H1 (cell line): ENCODE results near the gene MNAT1. TPM values are rescaled to one million over a fixed set of nuclear protein-coding genes. Genes with fewer than 3 reads are reported as not detected.
A peak's percentile ranks its signal among the peaks of the same experiment; 100 is the strongest.

Experiments used
- CTCF ChIA-PET: fragments of 300-600 bp; sonication (Branson Sonifier 250); formaldehyde crosslinking; loops from one replicate; lab custom pipeline; 2021; ENCODE audit not compliant: partially characterized antibody; lab: Charles Lee
- POLR2A ChIA-PET: fragments of 300-600 bp; sonication (Branson Sonifier 250); formaldehyde crosslinking; loops from one replicate; lab custom pipeline; 2021; ENCODE audit warnings: inconsistent platforms; ENCODE audit not compliant: partially characterized antibody; lab: Charles Lee
- DNase-seq, 2 experiments: peaks; one replicate each; pipeline versions ENCODE4 v3.0.0 to v3.0.0-alpha.2; 2010 to 2022; ENCODE audit warnings: low spot score in 2 of 2, low read depth in 1 of 2, mixed read lengths in 1 of 2
- FAIRE-seq: peaks from 2 replicates; lab custom pipeline; 2011; peaks lifted over from hg19 to GRCh38; lab: Jason Lieb, UNC
- H2AFZ ChIP-seq: 2 replicates; pipeline ENCODE4 v1.8.1; 2012; ENCODE audit warnings: low read length, inconsistent platforms
- H2AK5ac ChIP-seq: 2 replicates; pipeline ENCODE4 v1.6.1; 2013; ENCODE audit warnings: low read depth, low read length
- H2BK120ac ChIP-seq: replicated peaks from 2 replicates; pipeline ENCODE3; 2013; ENCODE audit warnings: low read depth, low read length, inconsistent platforms
- H2BK12ac ChIP-seq: 2 replicates; pipeline ENCODE4 v1.6.1; 2013; ENCODE audit warnings: low read depth, low read length
- H2BK15ac ChIP-seq: 2 replicates; pipeline ENCODE4 v1.6.1; 2013; ENCODE audit warnings: low read length
- H2BK20ac ChIP-seq: 2 replicates; pipeline ENCODE4 v1.6.1; 2013; ENCODE audit warnings: low read length
- H2BK5ac ChIP-seq: 2 replicates; pipeline ENCODE4 v1.6.1; 2013; ENCODE audit warnings: low read depth, low read length
- H3K14ac ChIP-seq: 2 replicates; pipeline ENCODE4 v1.6.1; 2013; ENCODE audit warnings: inconsistent platforms; ENCODE audit not compliant: insufficient read length
- H3K18ac ChIP-seq: 2 replicates; pipeline ENCODE4 v1.6.1; 2013; ENCODE audit warnings: low read length; ENCODE audit errors: extremely low read depth
- H3K23ac ChIP-seq: 2 replicates; pipeline ENCODE4 v1.6.1; 2013; ENCODE audit warnings: inconsistent platforms; ENCODE audit not compliant: insufficient read length
- H3K23me2 ChIP-seq: 2 replicates; pipeline ENCODE4 v1.6.1; 2013; ENCODE audit warnings: low read depth, low read length
- H3K27ac ChIP-seq: 2 replicates; pipeline ENCODE4 v1.6.1; 2011; ENCODE audit warnings: low read depth, low read length, inconsistent platforms
- H3K27me3 ChIP-seq, 4 experiments: replicated peaks in 1 of 4; 1 replicate in 1 of 4; 2 replicates in 3 of 4; pipeline versions ENCODE4 v1.6.1 to v1.8.1; 2011 to 2013; ENCODE audit warnings: low read length in 3 of 4, mild to moderate bottlenecking in 3 of 4, inconsistent platforms in 2 of 4, mixed read lengths in 2 of 4, moderate library complexity in 1 of 4; ENCODE audit not compliant: control insufficient read depth in 3 of 4, insufficient read depth in 3 of 4; ENCODE audit errors: extremely low read depth in 1 of 4
- H3K36me3 ChIP-seq, 4 experiments: 2 replicates each; pipeline versions ENCODE4 v1.6.1 to v1.8.1; 2011 to 2013; ENCODE audit warnings: mild to moderate bottlenecking in 4 of 4, low read length in 3 of 4, moderate library complexity in 2 of 4, control low read depth in 1 of 4, inconsistent platforms in 1 of 4; ENCODE audit not compliant: insufficient read depth in 4 of 4, control insufficient read depth in 2 of 4
- H3K4ac ChIP-seq: replicated peaks from 2 replicates; pipeline ENCODE3; 2013; ENCODE audit warnings: low read length, low read depth, mixed read lengths, inconsistent platforms; ENCODE audit not compliant: insufficient read length
- H3K4me1 ChIP-seq, 4 experiments: replicated peaks in 1 of 4; 1 replicate in 1 of 4; 2 replicates in 3 of 4; pipeline versions ENCODE4 v1.6.1 to v1.8.1; 2011 to 2013; ENCODE audit warnings: low read length in 3 of 4, inconsistent platforms in 2 of 4, mixed read lengths in 1 of 4; ENCODE audit not compliant: insufficient read depth in 4 of 4, control insufficient read depth in 3 of 4
- H3K4me2 ChIP-seq, 2 experiments: 2 replicates each; pipeline versions ENCODE4 v1.6.1 to v1.8.1; 2011 to 2013; ENCODE audit warnings: low read depth in 2 of 2, low read length in 2 of 2, control low read depth in 1 of 2, inconsistent platforms in 1 of 2, mild to moderate bottlenecking in 1 of 2; ENCODE audit not compliant: insufficient read depth in 1 of 2
- H3K4me3 ChIP-seq, 4 experiments: fragments of 200-600, 300-600 bp in 1 of 4; sonication (generic), shearing (Covaris generic), sonication (Bioruptor Twin) in 1 of 4; 2 replicates each; pipeline versions ENCODE4 v1.5.1 to v1.8.1; 2011 to 2016; ENCODE audit warnings: low read length in 4 of 4, low read depth in 3 of 4, control low read depth in 2 of 4, inconsistent platforms in 2 of 4, mild to moderate bottlenecking in 2 of 4, mixed read lengths in 1 of 4, moderate library complexity in 1 of 4; ENCODE audit not compliant: insufficient read depth in 2 of 4; ENCODE audit errors: extremely low read depth in 1 of 4
- H3K56ac ChIP-seq: replicated peaks from 2 replicates; pipeline ENCODE3; 2013; ENCODE audit warnings: low read depth, mild to moderate bottlenecking, mixed read lengths, low read length, inconsistent platforms; ENCODE audit not compliant: insufficient read length
- H3K79me1 ChIP-seq: 2 replicates; pipeline ENCODE4 v1.6.1; 2013; ENCODE audit warnings: low read depth, low read length, control low read depth
- H3K79me2 ChIP-seq, 2 experiments: 2 replicates each; pipeline versions ENCODE4 v1.6.1 to v1.8.1; 2012 to 2013; ENCODE audit warnings: low read length in 2 of 2, mild to moderate bottlenecking in 2 of 2, inconsistent platforms in 1 of 2; ENCODE audit not compliant: insufficient read depth in 2 of 2, control insufficient read depth in 1 of 2
- H3K9ac ChIP-seq, 4 experiments: replicated peaks in 1 of 4; 1 replicate in 1 of 4; 2 replicates in 3 of 4; pipeline versions ENCODE4 v1.6.1 to v1.8.1; 2011 to 2013; ENCODE audit warnings: low read depth in 3 of 4, low read length in 3 of 4, control low read depth in 2 of 4, mild to moderate bottlenecking in 2 of 4, moderate library complexity in 2 of 4, inconsistent platforms in 1 of 4; ENCODE audit errors: extremely low read depth in 1 of 4
- H3K9me3 ChIP-seq, 2 experiments: 2 replicates each; pipeline versions ENCODE4 v1.6.1 to v1.8.1; 2012 to 2013; ENCODE audit warnings: mild to moderate bottlenecking in 2 of 2, moderate library complexity in 2 of 2, control low read depth in 1 of 2, inconsistent platforms in 1 of 2, low read depth in 1 of 2, low read length in 1 of 2, mixed read lengths in 1 of 2; ENCODE audit not compliant: insufficient read depth in 2 of 2
- H4K20me1 ChIP-seq, 2 experiments: replicated peaks in 1 of 2; 2 replicates each; pipeline versions ENCODE3 to v1.8.1; 2011 to 2013; ENCODE audit warnings: inconsistent platforms in 2 of 2, low read length in 2 of 2, mild to moderate bottlenecking in 1 of 2; ENCODE audit not compliant: insufficient read depth in 2 of 2, control insufficient read depth in 1 of 2
- H4K5ac ChIP-seq: 2 replicates; pipeline ENCODE4 v1.6.1; 2013; ENCODE audit warnings: low read length, low read depth, mixed read lengths, inconsistent platforms; ENCODE audit not compliant: insufficient read length
- H4K8ac ChIP-seq: 2 replicates; pipeline ENCODE4 v1.8.0; 2013; ENCODE audit warnings: mild to moderate bottlenecking, moderate library complexity, low read length, inconsistent platforms; ENCODE audit not compliant: insufficient read depth; ENCODE audit errors: extremely low read depth
- H4K91ac ChIP-seq: replicated peaks from 2 replicates; pipeline ENCODE3; 2013; ENCODE audit warnings: low read length, mixed read lengths, inconsistent platforms; ENCODE audit not compliant: insufficient read length
- CEBPB ChIP-seq: IDR thresholded peaks from 2 replicates; pipeline ENCODE4 v1.6.1; 2012; ENCODE audit warnings: low read depth, low read length
- RBBP5 ChIP-seq: IDR thresholded peaks from 2 replicates; pipeline ENCODE4 v1.7.1; 2012; ENCODE audit warnings: low read depth, mild to moderate bottlenecking, inconsistent platforms, low read length, moderate library complexity, borderline replicate concordance
- WGBS, 2 experiments: shearing (Covaris generic) in 1 of 2; methylation state at CpG; one replicate each; pipeline versions ENCODE4 v1.1.6 to v1.1.7; 2013 to 2015; ENCODE audit warnings: low lambda C conversion rate in 2 of 2, mixed read lengths in 2 of 2, inconsistent platforms in 1 of 2, low coverage in 1 of 2, missing lambda C conversion rate in 1 of 2; ENCODE audit not compliant: insufficient replicate concordance in 2 of 2, insufficient coverage in 1 of 2, insufficient read length in 1 of 2; ENCODE audit errors: extremely low coverage in 1 of 2, missing lambda C conversion rate in 1 of 2; 5-methylcytosine and 5-hydroxymethylcytosine counted together
- polyA plus RNA-seq, 7 experiments: library from polyadenylated mRNA; depleted of rRNA in 3 of 7; stranded (reverse) in 5 of 7; unstranded in 2 of 7; fragments of >200 nt in 5 of 7; fragments of 200-250 nt in 2 of 7; gene quantifications; 1 replicate in 5 of 7; 2 replicates in 1 of 7; 4 replicates in 1 of 7; pipeline versions ENCODE4 v1.2.1 to v1.2.3, GENCODE V29; 2011 to 2013; ENCODE audit warnings: missing spikeins in 2 of 7, mixed read lengths in 2 of 7
- total RNA-seq: library from RNA; stranded (reverse); fragmentation: NEBNext Ultra II Directional; extraction: Animal tissue kit (Norgen Biotek cat#: 25700); gene quantifications from 2 replicates; pipeline ENCODE4 v1.2.1, GENCODE V29; 2021

Gene MNAT1
- total and polyA plus RNA-seq, 2 of the 8 experiments (the other 6 are each of a cell fraction or from before 2014, with no cell fraction given), result 34.7 to 52.1 TPM

DNA sequence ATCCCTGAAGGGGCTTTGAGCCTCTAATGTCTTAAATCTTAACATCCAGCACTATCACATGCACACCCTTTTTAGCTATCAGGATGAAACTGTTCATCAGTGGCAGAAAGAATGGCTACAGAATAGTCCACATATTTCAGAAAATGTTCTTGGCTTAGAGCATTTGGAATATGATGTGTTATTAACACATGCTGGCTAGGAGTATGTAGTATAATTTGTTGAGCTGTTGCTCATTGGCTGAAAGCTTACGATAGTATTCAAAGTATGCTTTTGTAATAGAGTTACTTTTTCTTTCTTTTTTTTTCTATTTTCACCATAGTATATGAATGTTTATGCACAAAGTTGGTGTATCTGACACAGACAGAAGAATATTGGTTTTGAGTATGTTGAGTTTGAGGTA, 55.1 kb downstream of the MNAT1 start:
- POLR2A ChIA-PET, result interaction anchor here (1.0 to 1.4 kb wide), 3 partner anchors 10 to 67 kb away, joined by 4 read pairs; no protein-coding TSS in a partner anchor
- Histone ChIP-seq H3K9ac (no peak overlapping the region), H4K5ac (no peak overlapping the region), H3K36me3 (peaks cover 0 to 3% (median under 1%) of the 10 kb centered on the region in 4 experiments; a peak in 1 of 8 replicates), H3K79me1 (no peaks in the 10 kb centered on the region), H3K4me1 (peaks cover 0 to 3% (median 0%) of the 10 kb centered on the region in 4 experiments; a peak in 2 of 7 replicates), H2AK5ac (no peak overlapping the region), H3K23me2 (no peaks in the 10 kb centered on the region; the same call in 1 of the 2 replicates), H2BK20ac (no peak overlapping the region), H3K27me3 (no peaks in the 10 kb centered on the region), H2BK15ac (no peak overlapping the region), H2AFZ (no peak overlapping the region), H3K18ac (no peak overlapping the region), H4K20me1 (no peaks in the 10 kb centered on the region), H4K8ac (no peak overlapping the region), H2BK120ac (peak overlapping the region; percentile 43), H3K56ac (no peak overlapping the region), H3K79me2 (peaks cover 0 to 30% of the 10 kb centered on the region in 2 experiments; a peak in 2 of 4 replicates), H4K91ac (no peak overlapping the region), H3K23ac (no peak overlapping the region), H3K14ac (no peak overlapping the region), H3K9me3 (no peaks in the 10 kb centered on the region), H2BK12ac (no peak overlapping the region), H3K4me3 (no peak overlapping the region), H3K4me2 (no peak overlapping the region), H3K4ac (no peak overlapping the region), H3K27ac (no peak overlapping the region), H2BK5ac (no peak overlapping the region)
- CTCF ChIA-PET, result no interaction called here
- TF ChIP-seq CEBPB (0 out of 2 replicates have a peak, but pooled peaks have one; percentile 1), RBBP5 (no peak)
- 91% methylated on average over 1 of the region's 1 CpG; no CpG with 5 or more reads in 1 of the 2 experiments for WGBS, 2 experiments
- no peak for DNase-seq
- FAIRE-seq, result no peak
